Right cardiac atrium (tissue), 5 donors: ENCODE results near the gene SCAF8. TPM values are rescaled to one million over a fixed set of nuclear protein-coding genes. Genes with fewer than 3 reads are reported as not detected.
"Not testable (repeated sequence)": the region's sequence is repeated elsewhere in the genome, so short reads cannot be mapped to it uniquely, and the experiment has no call there.

Experiments used
- ATAC-seq, 2 donors: fragments of 200-7000 bp; cut with Tn5 transposase; one replicate each; pipeline versions ENCODE4 v1.8.0 to v1.9.1; 2020; ENCODE audit warnings: moderate library complexity in 2 of 2, mild to moderate bottlenecking in 1 of 2
- DNase-seq, 3 donors: peaks; one replicate each; pipeline ENCODE4 v3.0.0-alpha.2; 2020
- H3K27ac ChIP-seq: one replicate; pipeline ENCODE4 v1.5.1; 2013; ENCODE audit warnings: mild to moderate bottlenecking, low read length, control low read depth, moderate library complexity
- H3K27me3 ChIP-seq: one replicate; pipeline ENCODE4 v1.6.1; 2013; ENCODE audit not compliant: control insufficient read depth, insufficient read depth
- H3K4me1 ChIP-seq: one replicate; pipeline ENCODE4 v1.6.1; 2013; ENCODE audit warnings: low read length; ENCODE audit not compliant: control insufficient read depth, insufficient read depth
- H3K4me3 ChIP-seq: one replicate; pipeline ENCODE4 v1.5.1; 2013; ENCODE audit warnings: low read length, control low read depth
- H3K9me3 ChIP-seq: one replicate; pipeline ENCODE4 v1.6.1; 2013; ENCODE audit warnings: low read length; ENCODE audit not compliant: control insufficient read depth
- WGBS: extraction: QIAGEN DNeasy Blood & Tissue Kit; methylation state at CpG from one replicate; pipeline ENCODE4 v1.1.7; 2013; 5-methylcytosine and 5-hydroxymethylcytosine counted together
- intact Hi-C, 4 donors: fragments of 100-400 bp; cut with DNase I; formaldehyde crosslinking; loops; one replicate each; pipeline versions ENCODE4 v1.11.0 to v1.14.0; 2022 to 2023
- polyA plus RNA-seq: library from polyadenylated mRNA; stranded (reverse); fragments of 200-250 nt; gene quantifications from one replicate; pipeline ENCODE4 v1.2.3, GENCODE V29; 2013
- total RNA-seq, 4 donors: library from RNA; stranded (reverse); fragmentation: NEBNext Ultra II Directional; extraction: Animal tissue kit (Norgen Biotek cat#: 25700); gene quantifications; one replicate each; pipeline ENCODE4 v1.2.1, GENCODE V29; 2021
- donor health status: healthy with polysubstance abuse.
- donor health status: DM: no; HTN: yes; CAD: no.
- donor health status: DM: no; HTN: no; CAD: no.
- donor health status: DM: no; HTN: yes; CAD: no; lungs with severe emphysema.
- donor health status: DM: yes; HTN: yes; CAD: no.

Gene SCAF8
- total and polyA plus RNA-seq, 5 donors: 11.2 to 46.4 (median 42.5) TPM

GRCh38 chr6:154811663-154812062 is 78.4 kb downstream of the SCAF8 start:
- H3K4me3 ChIP-seq, H3K9me3 ChIP-seq, ATAC-seq, intact Hi-C loops, H3K27ac ChIP-seq, DNase-seq, H3K27me3 ChIP-seq, H3K4me1 ChIP-seq: not testable (repeated sequence)
- WGBS: over 99% methylated on average over 3 of the region's 3 CpGs

DNA sequence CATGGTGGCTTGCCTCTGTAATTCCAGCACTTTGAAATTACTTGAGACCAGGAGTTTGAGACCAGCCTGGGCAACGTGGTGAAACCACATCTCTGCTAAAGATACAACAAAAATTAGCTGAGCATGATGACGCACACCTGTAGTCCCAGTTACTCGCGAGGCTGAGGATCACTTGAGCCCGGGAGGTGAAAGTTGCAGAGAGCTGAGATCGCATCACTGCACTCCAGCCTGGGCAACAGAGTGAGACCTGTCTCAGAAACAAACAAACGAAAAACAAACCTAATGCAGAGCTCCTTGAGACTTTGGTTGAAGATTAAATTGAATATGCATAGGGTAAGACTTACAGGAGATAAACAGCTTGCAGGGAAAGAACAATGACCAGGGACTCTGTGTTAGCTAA is 80.8 kb downstream of the SCAF8 start:
- 95% methylated on average over 7 of the region's 7 CpGs for WGBS
- intact Hi-C loops: no loop called here

DNA sequence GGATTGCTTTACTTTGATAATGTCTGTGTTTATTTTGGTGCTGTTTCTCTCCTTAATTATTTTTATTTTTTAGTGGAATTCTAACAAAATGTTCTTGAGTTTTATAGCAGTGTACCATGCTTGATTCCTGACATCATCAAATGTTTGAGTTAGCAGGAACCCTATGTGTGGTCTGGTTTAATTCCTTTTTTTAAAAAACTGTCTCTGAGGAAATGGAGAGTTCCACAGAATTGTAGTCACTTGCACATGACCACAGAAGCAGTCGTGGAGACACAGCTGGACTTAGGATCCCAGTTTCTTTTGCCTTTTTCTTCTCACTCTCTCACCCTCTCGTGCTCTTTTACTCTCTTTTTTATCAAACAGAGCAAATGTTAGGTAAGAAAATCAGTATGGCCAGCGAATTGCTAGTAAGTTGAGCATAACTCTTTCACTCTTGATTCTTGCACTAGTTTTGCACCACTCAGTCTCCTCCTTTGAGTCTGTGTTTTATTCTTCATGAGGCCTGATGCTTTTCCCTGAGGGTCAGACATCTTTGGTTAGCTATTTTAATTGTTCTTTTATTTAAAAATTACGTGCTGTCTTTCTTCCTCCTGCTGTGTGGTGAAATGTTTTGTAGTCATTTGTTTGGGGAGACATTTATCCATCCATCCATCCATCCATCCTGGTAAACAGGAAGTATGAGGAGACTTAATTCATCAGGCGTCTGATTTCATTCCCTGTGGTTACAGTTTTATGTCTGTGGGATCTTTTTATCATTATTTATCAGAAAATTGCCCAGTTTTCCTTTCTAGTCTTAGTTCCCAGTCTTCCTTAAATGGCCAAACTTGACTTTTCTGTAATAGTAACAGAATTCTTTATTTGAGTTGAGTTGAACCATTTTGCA is 83.0 kb downstream of the SCAF8 start:
- Histone ChIP-seq H3K9me3 (no peaks in the 10 kb centered on the region), H3K4me1 (no peaks in the 10 kb centered on the region), H3K27ac (no peak overlapping the region), H3K4me3 (no peak overlapping the region), H3K27me3 (no peaks in the 10 kb centered on the region)
- WGBS: 70% methylated on average over 5 of the region's 5 CpGs
- ATAC-seq (no peak), DNase-seq (no peak)
- intact Hi-C loops: no loop called here

More for the DNA sequence above, 80.8 kb downstream of the SCAF8 start:
- DNase-seq: no peak
- Histone ChIP-seq H3K27ac (no peak overlapping the region), H3K9me3 (no peaks in the 10 kb centered on the region), H3K4me1 (no peaks in the 10 kb centered on the region), H3K4me3 (no peak overlapping the region), H3K27me3 (no peaks in the 10 kb centered on the region)
- no peak for ATAC-seq

DNA sequence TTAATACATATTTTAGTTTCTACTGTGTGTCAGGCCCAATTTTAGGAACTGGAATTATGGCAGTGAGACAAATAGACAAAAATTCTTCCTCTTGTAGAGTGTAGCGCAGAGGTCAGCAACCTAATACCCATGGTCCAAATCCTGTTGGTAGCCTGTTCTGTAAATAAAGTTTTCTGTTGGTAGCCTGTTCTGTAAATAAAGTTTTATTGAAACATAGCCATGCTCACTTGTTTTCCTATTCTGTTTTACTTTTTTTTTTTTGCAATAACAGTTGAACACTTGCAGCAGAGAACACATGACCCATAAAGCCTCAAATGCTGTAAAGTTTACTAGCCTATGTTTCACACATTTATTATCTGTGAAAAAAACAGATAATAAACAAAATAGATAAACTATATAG is 87.9 kb downstream of the SCAF8 start:
- Histone ChIP-seq H3K4me1 (peaks cover 3% of the 10 kb centered on the region), H3K27ac (no peak overlapping the region), H3K27me3 (no peaks in the 10 kb centered on the region), H3K4me3 (no peak overlapping the region), H3K9me3 (no peaks in the 10 kb centered on the region)
- WGBS: 99% methylated on average over 1 of the region's 1 CpG
- ATAC-seq (no peak), DNase-seq (no peak)
- intact Hi-C loops: no loop called here

GRCh38 chr6:154821638-154822037 is 88.4 kb downstream of the SCAF8 start:
- intact Hi-C loops: no loop called here
- no peak for DNase-seq
- 87% methylated on average over 2 of the region's 2 CpGs for WGBS

GRCh38 chr6:154822947-154823558 is 89.8 kb downstream of the SCAF8 start:
- Histone ChIP-seq H3K27me3 (no peaks in the 10 kb centered on the region), H3K27ac (peak overlapping the region; percentile 86), H3K9me3 (no peaks in the 10 kb centered on the region), H3K4me3 (no peak overlapping the region), H3K4me1 (peaks cover 3% of the 10 kb centered on the region)
- DNase-seq (no peak), ATAC-seq (peak; percentile 64 to 73)
- intact Hi-C loops: no loop called here
- WGBS: 78% methylated on average over 2 of the region's 2 CpGs

More at GRCh38 chr6:154821638-154822037, 88.4 kb downstream of the SCAF8 start:
- no peaks in the 10 kb centered on the region for H3K27me3 ChIP-seq
- ATAC-seq: no peak
- no peaks in the 10 kb centered on the region for H3K9me3 ChIP-seq
- H3K4me1 ChIP-seq: peaks cover 3% of the 10 kb centered on the region
- H3K4me3 ChIP-seq: no peak overlapping the region
- H3K27ac ChIP-seq: no peak overlapping the region

DNA sequence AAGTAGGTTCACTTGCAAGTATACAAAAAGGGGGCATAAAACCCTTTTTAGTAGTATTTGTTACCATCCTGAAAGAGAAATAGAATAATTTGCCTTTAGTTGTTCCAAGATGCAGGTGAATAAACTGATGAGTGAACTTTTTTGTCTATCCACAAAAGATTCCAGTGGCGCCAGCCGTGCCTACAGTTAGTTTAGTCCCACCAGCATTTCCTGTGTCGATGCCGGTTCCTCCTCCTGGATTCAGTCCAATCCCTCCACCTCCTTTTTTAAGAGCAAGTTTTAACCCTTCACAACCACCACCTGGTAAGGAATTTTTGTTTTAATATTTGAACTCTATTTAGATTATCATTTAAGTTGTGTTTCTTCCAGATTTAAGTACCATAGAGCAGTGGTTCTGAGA is 90.9 kb downstream of the SCAF8 start:
- WGBS: 12% methylated on average over 4 of the region's 4 CpGs
- Histone ChIP-seq H3K27me3 (no peaks in the 10 kb centered on the region), H3K9me3 (no peaks in the 10 kb centered on the region), H3K4me3 (no peak overlapping the region), H3K27ac (no peak overlapping the region), H3K4me1 (peaks cover 3% of the 10 kb centered on the region)
- intact Hi-C loops: no loop called here
- ATAC-seq (peak; percentile 34 to 55), DNase-seq (peak in 1 of 3 donors; percentile 55)

GRCh38 chr6:154829970-154830369 is 96.8 kb downstream of the SCAF8 start:
- ATAC-seq (no peak), DNase-seq (no peak)
- Histone ChIP-seq H3K27ac (no peak overlapping the region), H3K27me3 (no peaks in the 10 kb centered on the region), H3K4me1 (no peaks in the 10 kb centered on the region), H3K9me3 (no peaks in the 10 kb centered on the region), H3K4me3 (no peak overlapping the region)
- intact Hi-C loops: no loop called here
- WGBS: 98% methylated on average over 1 of the region's 1 CpG

DNA sequence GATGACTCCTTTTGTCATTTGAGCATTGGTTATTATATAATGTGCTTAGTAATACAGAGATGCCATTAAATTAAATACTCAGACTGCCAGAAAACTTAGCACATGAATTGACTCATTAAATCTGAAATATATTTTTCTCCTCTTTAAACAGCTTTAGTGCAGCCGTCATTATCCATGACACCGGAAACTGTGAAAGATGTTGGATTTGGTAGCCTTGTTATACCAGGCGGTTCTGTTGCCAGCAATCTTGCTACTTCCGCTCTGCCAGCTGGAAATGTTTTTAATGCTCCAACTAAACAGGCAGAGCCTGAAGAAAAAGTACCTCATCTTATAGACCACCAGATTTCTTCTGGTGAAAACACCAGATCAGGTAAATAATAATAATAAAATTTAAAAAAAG is 97.6 kb downstream of the SCAF8 start:
- Histone ChIP-seq H3K4me3 (no peak overlapping the region), H3K27me3 (no peaks in the 10 kb centered on the region), H3K4me1 (no peaks in the 10 kb centered on the region), H3K27ac (no peak overlapping the region), H3K9me3 (no peaks in the 10 kb centered on the region)
- WGBS: 91% methylated on average over 4 of the region's 4 CpGs
- intact Hi-C loops: no loop called here
- no peak for DNase-seq
- no peak for ATAC-seq

DNA sequence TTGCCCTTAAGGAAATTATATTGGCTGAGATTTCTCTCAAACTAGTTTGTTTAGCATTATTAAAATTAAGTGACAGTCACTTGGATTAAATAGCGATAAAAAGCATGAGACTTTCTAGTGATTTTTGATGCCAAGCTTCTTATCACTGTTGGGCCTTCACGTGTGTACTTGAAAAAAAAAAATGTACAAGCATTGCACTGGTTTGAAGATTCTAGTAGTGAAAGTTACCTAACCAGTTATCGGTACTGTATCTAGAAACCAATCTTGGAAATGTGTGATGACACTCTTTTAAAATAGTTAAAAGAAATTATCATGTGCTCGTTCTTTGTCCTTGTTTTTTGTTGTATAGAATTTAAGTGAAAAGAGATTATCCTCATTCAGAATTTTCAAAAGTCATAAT is 102.1 kb downstream of the SCAF8 start:
- Histone ChIP-seq H3K4me3 (no peak overlapping the region), H3K9me3 (no peaks in the 10 kb centered on the region), H3K27ac (no peak overlapping the region), H3K27me3 (no peaks in the 10 kb centered on the region), H3K4me1 (no peaks in the 10 kb centered on the region)
- no peak for DNase-seq
- 41% methylated on average over 4 of the region's 4 CpGs for WGBS
- intact Hi-C loops: no loop called here
- ATAC-seq: no peak

DNA sequence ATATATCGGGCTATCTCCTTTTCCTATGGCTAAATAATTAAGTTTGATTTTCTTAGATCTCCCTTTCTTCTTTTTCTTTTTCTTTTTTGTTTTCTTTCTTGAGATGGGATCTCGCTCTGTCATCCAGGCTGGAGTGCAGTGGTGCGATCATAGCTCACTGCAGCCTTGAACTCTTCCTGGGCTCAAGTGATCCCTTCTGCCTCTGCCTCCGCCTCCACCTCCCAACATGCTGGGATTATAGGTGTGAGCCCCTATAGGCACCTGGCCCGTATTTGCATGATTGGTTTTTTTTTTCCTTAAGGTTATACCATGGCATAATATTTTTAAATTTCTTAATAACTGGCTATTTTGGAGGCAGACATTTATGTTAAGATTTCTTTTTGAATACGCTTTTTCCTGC is 106.3 kb downstream of the SCAF8 start:
- intact Hi-C loops: no loop called here
- Histone ChIP-seq H3K4me3 (no peak overlapping the region), H3K27ac (no peak overlapping the region), H3K27me3 (no peaks in the 10 kb centered on the region), H3K9me3 (no peaks in the 10 kb centered on the region), H3K4me1 (peaks cover 2% of the 10 kb centered on the region)
- DNase-seq (no peak), ATAC-seq (no peak)
- 96% methylated on average over 6 of the region's 6 CpGs for WGBS
